Measurements from ENCODE around the gene GIT2. TPM values are rescaled to one million over a fixed set of nuclear protein-coding genes. Genes with fewer than 3 reads are reported as not detected.

Gene GIT2
- total RNA-seq, 1 donor from 2014 or later: 72.3 TPM

- H3K4me3 Mint-ChIP-seq (ENCODE audit: low read depth): peak overlapping the region; percentile 99
- intact Hi-C loops (cut with micrococcal nuclease): loop anchor here (5.0 kb wide), 3 partner anchors 37 to 288 kb away; partner anchors contain the start of genes C12orf76 and FAM222A
- peak overlapping the region; percentile 93 for H3K27ac Mint-ChIP-seq
- H3K9me3 Mint-ChIP-seq: no peaks in the 10 kb centered on the region
- DNase-seq (ENCODE audit: low spot score): no peak
- H3K27me3 Mint-ChIP-seq (ENCODE audit: low read depth): no peaks in the 10 kb centered on the region
- peaks cover 48% of the 10 kb centered on the region for H3K4me1 Mint-ChIP-seq (ENCODE audit: low read depth)
- peaks cover 23% of the 10 kb centered on the region for H3K36me3 Mint-ChIP-seq (ENCODE audit: low read depth)
These were observed 3.9 kb upstream of the GIT2 start for GRCh38 chr12:109999983-110000505.

- intact Hi-C loops (cut with micrococcal nuclease): loop anchor here (5.0 kb wide), 1 partner anchor 48 kb away; the partner anchor contains the start of gene C12orf76
- Mint-ChIP-seq H3K27ac (peak overlapping the region; percentile 93), H3K9me3 (no peaks in the 10 kb centered on the region), H3K27me3 (ENCODE audit: low read depth) (no peaks in the 10 kb centered on the region), H3K4me1 (ENCODE audit: low read depth) (peaks cover 49% of the 10 kb centered on the region), H3K4me3 (ENCODE audit: low read depth) (peak overlapping the region; percentile 99), H3K36me3 (ENCODE audit: low read depth) (peaks cover 23% of the 10 kb centered on the region)
- DNase-seq (ENCODE audit: low spot score): no peak
These were observed 3.4 kb upstream of the GIT2 start for GRCh38 chr12:109999649-109999971.

- Mint-ChIP-seq H3K27ac (peak within 1 kb of the TSS; percentile 99), H3K9me3 (no peaks in the 10 kb centered on the region), H3K36me3 (ENCODE audit: low read depth) (peaks cover 23% of the 10 kb centered on the region), H3K27me3 (ENCODE audit: low read depth) (no peaks in the 10 kb centered on the region), H3K4me1 (ENCODE audit: low read depth) (peaks cover 50% of the 10 kb centered on the region), H3K4me3 (ENCODE audit: low read depth) (peak within 1 kb of the TSS; percentile 99)
- peak; percentile 87 for DNase-seq (ENCODE audit: low spot score)
- intact Hi-C loops (cut with micrococcal nuclease): loop anchor here (5.0 kb wide), 1 partner anchor 48 kb away; the partner anchor contains the start of gene C12orf76
These were observed 2.9 kb upstream of the GIT2 start, which contains the start of gene ANKRD13A for GRCh38 chr12:109998904-109999648. TSS of gene ANKRD13A (plus strand) at chr12:109999430. CDS start at chr12:109999689, 259 bp downstream.

GRCh38 chr12:109998241-109998903 lies 2.2 kb upstream of the GIT2 start:
- Mint-ChIP-seq H3K27ac (peak overlapping the region; percentile 99), H3K36me3 (ENCODE audit: low read depth) (peaks cover 26% of the 10 kb centered on the region), H3K4me3 (ENCODE audit: low read depth) (peak overlapping the region; percentile 95), H3K27me3 (ENCODE audit: low read depth) (no peaks in the 10 kb centered on the region), H3K4me1 (ENCODE audit: low read depth) (peaks cover 54% of the 10 kb centered on the region), H3K9me3 (no peaks in the 10 kb centered on the region)
- intact Hi-C loops (cut with micrococcal nuclease): loop anchor here (5.0 kb wide), 1 partner anchor 49 kb away; the partner anchor contains the start of gene C12orf76
- no peak for DNase-seq (ENCODE audit: low spot score)

GRCh38 chr12:109997393-109997792 lies 1.2 kb upstream of the GIT2 start:
- Mint-ChIP-seq H3K27me3 (ENCODE audit: low read depth) (no peaks in the 10 kb centered on the region), H3K27ac (no peak overlapping the region), H3K4me3 (ENCODE audit: low read depth) (no peak overlapping the region), H3K9me3 (no peaks in the 10 kb centered on the region), H3K4me1 (ENCODE audit: low read depth) (peaks cover 54% of the 10 kb centered on the region), H3K36me3 (ENCODE audit: low read depth) (peaks cover 27% of the 10 kb centered on the region)
- no peak for DNase-seq (ENCODE audit: low spot score)
- intact Hi-C loops (cut with micrococcal nuclease): loop anchor here (5.0 kb wide), 1 partner anchor 50 kb away; the partner anchor contains the start of gene C12orf76

- Mint-ChIP-seq H3K4me1 (ENCODE audit: low read depth) (peaks cover 52% of the 10 kb centered on the region), H3K27me3 (ENCODE audit: low read depth) (no peaks in the 10 kb centered on the region), H3K4me3 (ENCODE audit: low read depth) (peak overlapping the region; percentile 98), H3K9me3 (no peaks in the 10 kb centered on the region), H3K27ac (peak overlapping the region; percentile 91), H3K36me3 (ENCODE audit: low read depth) (peaks cover 29% of the 10 kb centered on the region)
- intact Hi-C loops (cut with micrococcal nuclease): loop anchor here (1.0 to 5.0 kb wide), 2 partner anchors 9 to 51 kb away; partner anchors contain the start of gene C12orf76
- no peak for DNase-seq (ENCODE audit: low spot score)
These were observed 300 bp upstream of the GIT2 start for GRCh38 chr12:109996483-109996853.

- Mint-ChIP-seq H3K9me3 (no peaks in the 10 kb centered on the region), H3K27me3 (ENCODE audit: low read depth) (no peaks in the 10 kb centered on the region), H3K27ac (peak overlapping the region; percentile 86), H3K36me3 (ENCODE audit: low read depth) (peaks cover 36% of the 10 kb centered on the region), H3K4me3 (ENCODE audit: low read depth) (peak overlapping the region; percentile 98), H3K4me1 (ENCODE audit: low read depth) (peaks cover 47% of the 10 kb centered on the region)
- no peak for DNase-seq (ENCODE audit: low spot score)
- intact Hi-C loops (cut with micrococcal nuclease): loop anchor here (2.0 to 5.0 kb wide), 2 partner anchors 15 to 52 kb away; partner anchors contain the start of gene C12orf76
These were observed 845 bp downstream of the GIT2 start for GRCh38 chr12:109995361-109995685.

GRCh38 chr12:109994401-109995175 lies 1.6 kb downstream of the GIT2 start:
- Mint-ChIP-seq H3K27ac (peak overlapping the region; percentile 86), H3K4me3 (ENCODE audit: low read depth) (peak overlapping the region; percentile 98), H3K9me3 (no peaks in the 10 kb centered on the region), H3K36me3 (ENCODE audit: low read depth) (peaks cover 37% of the 10 kb centered on the region), H3K4me1 (ENCODE audit: low read depth) (peaks cover 47% of the 10 kb centered on the region), H3K27me3 (ENCODE audit: low read depth) (no peaks in the 10 kb centered on the region)
- intact Hi-C loops (cut with micrococcal nuclease): loop anchor here (2.0 to 5.0 kb wide), 2 partner anchors 14 to 53 kb away; partner anchors contain the start of gene C12orf76
- no peak for DNase-seq (ENCODE audit: low spot score)

- Mint-ChIP-seq H3K27me3 (ENCODE audit: low read depth) (no peaks in the 10 kb centered on the region), H3K4me1 (ENCODE audit: low read depth) (peaks cover 46% of the 10 kb centered on the region), H3K4me3 (ENCODE audit: low read depth) (peak overlapping the region; percentile 35), H3K9me3 (no peaks in the 10 kb centered on the region), H3K27ac (no peak overlapping the region), H3K36me3 (ENCODE audit: low read depth) (peaks cover 49% of the 10 kb centered on the region)
- intact Hi-C loops (cut with micrococcal nuclease): no loop called here
- no peak for DNase-seq (ENCODE audit: low spot score)
These were observed 3.1 kb downstream of the GIT2 start for GRCh38 chr12:109993091-109993490.

- no peaks in the 10 kb centered on the region for H3K9me3 Mint-ChIP-seq
- no peaks in the 10 kb centered on the region for H3K27me3 Mint-ChIP-seq (ENCODE audit: low read depth)
- intact Hi-C loops (cut with micrococcal nuclease): no loop called here
- H3K36me3 Mint-ChIP-seq (ENCODE audit: low read depth): peaks cover 57% of the 10 kb centered on the region
- H3K27ac Mint-ChIP-seq: peak overlapping the region; percentile 9
- H3K4me3 Mint-ChIP-seq (ENCODE audit: low read depth): no peak overlapping the region
- DNase-seq (ENCODE audit: low spot score): no peak
- peaks cover 46% of the 10 kb centered on the region for H3K4me1 Mint-ChIP-seq (ENCODE audit: low read depth)
These were observed 4.6 kb downstream of the GIT2 start for GRCh38 chr12:109991586-109991985.

GRCh38 chr12:109989380-109989779 lies 6.8 kb downstream of the GIT2 start:
- H3K9me3 Mint-ChIP-seq: no peaks in the 10 kb centered on the region
- peak overlapping the region; percentile 52 for H3K27ac Mint-ChIP-seq
- intact Hi-C loops (cut with micrococcal nuclease): no loop called here
- peaks cover 44% of the 10 kb centered on the region for H3K4me1 Mint-ChIP-seq (ENCODE audit: low read depth)
- H3K4me3 Mint-ChIP-seq (ENCODE audit: low read depth): no peak overlapping the region
- H3K27me3 Mint-ChIP-seq (ENCODE audit: low read depth): no peaks in the 10 kb centered on the region
- H3K36me3 Mint-ChIP-seq (ENCODE audit: low read depth): peaks cover 68% of the 10 kb centered on the region
- DNase-seq (ENCODE audit: low spot score): no peak

GRCh38 chr12:109988903-109989302 lies 7.3 kb downstream of the GIT2 start:
- H3K4me1 Mint-ChIP-seq (ENCODE audit: low read depth): peaks cover 40% of the 10 kb centered on the region
- no peaks in the 10 kb centered on the region for H3K27me3 Mint-ChIP-seq (ENCODE audit: low read depth)
- peaks cover 70% of the 10 kb centered on the region for H3K36me3 Mint-ChIP-seq (ENCODE audit: low read depth)
- H3K9me3 Mint-ChIP-seq: no peaks in the 10 kb centered on the region
- no peak for DNase-seq (ENCODE audit: low spot score)
- H3K27ac Mint-ChIP-seq: peak overlapping the region; percentile 52
- intact Hi-C loops (cut with micrococcal nuclease): no loop called here
- H3K4me3 Mint-ChIP-seq (ENCODE audit: low read depth): no peak overlapping the region

All from activated T-helper 2 cell treated with anti-CD3 and anti-CD28 coated beads, Interferon-gamma antibody, Interleukin-2, Interleukin-4, amounts not matched to agents 10 μg/mL and 5 μg/mL and 100 μg/mL, durations not matched to agents 14 hours and 24 hours and 36 hours (primary cell).